Smooth muscle cell (in vitro differentiated cells): Measurements from ENCODE around the gene VRK1. TPM values are rescaled to one million over a fixed set of nuclear protein-coding genes. Genes with fewer than 3 reads are reported as not detected.

Experiments used
- DNase-seq: peaks from one replicate; lab custom pipeline; 2025; ENCODE audit not compliant: unreplicated experiment; lab: John Stamatoyannopoulos, UW
- H2AFZ ChIP-seq: fragments of 200-600 bp; sonication (generic); 2 replicates; pipeline ENCODE4 v1.6.0; 2016; ENCODE audit warnings: antibody characterized with exemption, low read depth, mild to moderate bottlenecking
- H3F3A ChIP-seq: fragments of 200-600 bp; sonication (generic); 2 replicates; pipeline ENCODE4 v1.6.0; 2017; ENCODE audit warnings: antibody characterized with exemption, low read depth
- H3K27ac ChIP-seq: fragments of 200-600 bp; sonication (generic); 2 replicates; pipeline ENCODE4 v1.5.1; 2016; ENCODE audit warnings: low read depth, mild to moderate bottlenecking
- H3K27me3 ChIP-seq: fragments of 200-600 bp; sonication (generic); 2 replicates; pipeline ENCODE4 v1.6.1; 2016; ENCODE audit warnings: low read depth, mild to moderate bottlenecking
- H3K36me3 ChIP-seq: fragments of 200-600 bp; sonication (generic); 2 replicates; pipeline ENCODE4 v1.5.1; 2016; ENCODE audit warnings: low read depth
- H3K4me1 ChIP-seq: fragments of 200-600 bp; sonication (generic); 2 replicates; pipeline ENCODE4 v1.5.1; 2016; ENCODE audit warnings: low read depth
- H3K4me2 ChIP-seq: fragments of 200-600 bp; sonication (generic); 2 replicates; pipeline ENCODE4 v1.6.0; 2016; ENCODE audit warnings: mild to moderate bottlenecking
- H3K4me3 ChIP-seq: fragments of 200-600 bp; sonication (generic); 2 replicates; pipeline ENCODE4 v1.5.1; 2016; ENCODE audit warnings: mild to moderate bottlenecking
- H3K79me2 ChIP-seq: fragments of 200-600 bp; sonication (generic); 2 replicates; pipeline ENCODE4 v1.6.0; 2016; ENCODE audit warnings: low read depth, mild to moderate bottlenecking
- H3K9ac ChIP-seq: fragments of 200-600 bp; sonication (generic); 2 replicates; pipeline ENCODE4 v1.6.0; 2016; ENCODE audit warnings: low read depth
- H3K9me3 ChIP-seq: fragments of 200-600 bp; sonication (generic); replicated peaks from 2 replicates; pipeline ENCODE4 v1.5.1; 2016; ENCODE audit warnings: low read depth
- H4K20me1 ChIP-seq: fragments of 200-600 bp; sonication (generic); 2 replicates; pipeline ENCODE4 v1.6.0; 2016; ENCODE audit warnings: low read depth
- WGBS: methylation state at CpG from one replicate; pipeline ENCODE4 v1.1.7; 2016; ENCODE audit warnings: low lambda C conversion rate; 5-methylcytosine and 5-hydroxymethylcytosine counted together
- polyA plus RNA-seq: library from polyadenylated mRNA; unstranded; fragments of >200 nt; fragmentation: Nextera tagmentation; extraction: Ambion mirVana; gene quantifications from 2 replicates; pipeline ENCODE4 v1.2.1, GENCODE V29; 2016
- total RNA-seq: library from RNA; depleted of rRNA; stranded (reverse); fragments of >200 nt; gene quantifications from 2 replicates; pipeline ENCODE4 v1.2.3, GENCODE V29; 2014
- TF ChIP-seq, protein P1 (sequence below): fragments of 200-600 bp; sonication (generic); IDR thresholded peaks from 2 replicates; pipeline ENCODE4 v1.5.1; 2017; ENCODE audit warnings: borderline replicate concordance, mild to moderate bottlenecking, antibody characterized with exemption; ENCODE audit not compliant: insufficient read depth, poor library complexity, severe bottlenecking

The VRK1 gene
- total and polyA plus RNA-seq, 2 experiments from 2014 or later: 13.7 to 13.9 TPM

- 97% methylated on average over 8 of the region's 8 CpGs for WGBS
- Histone ChIP-seq H3K79me2 (no peaks in the 10 kb centered on the region), H3K36me3 (no peaks in the 10 kb centered on the region), H3K9ac (no peak overlapping the region), H3K27me3 (no peaks in the 10 kb centered on the region), H4K20me1 (no peaks in the 10 kb centered on the region), H3K9me3 (no peaks in the 10 kb centered on the region), H3K4me1 (peaks cover 5% of the 10 kb centered on the region), H3K4me2 (no peak overlapping the region), H3K4me3 (no peak overlapping the region), H3F3A (no peaks in the 10 kb centered on the region), H3K27ac (no peak overlapping the region), H2AFZ (no peak overlapping the region)
- TF ChIP-seq, protein P1, sequence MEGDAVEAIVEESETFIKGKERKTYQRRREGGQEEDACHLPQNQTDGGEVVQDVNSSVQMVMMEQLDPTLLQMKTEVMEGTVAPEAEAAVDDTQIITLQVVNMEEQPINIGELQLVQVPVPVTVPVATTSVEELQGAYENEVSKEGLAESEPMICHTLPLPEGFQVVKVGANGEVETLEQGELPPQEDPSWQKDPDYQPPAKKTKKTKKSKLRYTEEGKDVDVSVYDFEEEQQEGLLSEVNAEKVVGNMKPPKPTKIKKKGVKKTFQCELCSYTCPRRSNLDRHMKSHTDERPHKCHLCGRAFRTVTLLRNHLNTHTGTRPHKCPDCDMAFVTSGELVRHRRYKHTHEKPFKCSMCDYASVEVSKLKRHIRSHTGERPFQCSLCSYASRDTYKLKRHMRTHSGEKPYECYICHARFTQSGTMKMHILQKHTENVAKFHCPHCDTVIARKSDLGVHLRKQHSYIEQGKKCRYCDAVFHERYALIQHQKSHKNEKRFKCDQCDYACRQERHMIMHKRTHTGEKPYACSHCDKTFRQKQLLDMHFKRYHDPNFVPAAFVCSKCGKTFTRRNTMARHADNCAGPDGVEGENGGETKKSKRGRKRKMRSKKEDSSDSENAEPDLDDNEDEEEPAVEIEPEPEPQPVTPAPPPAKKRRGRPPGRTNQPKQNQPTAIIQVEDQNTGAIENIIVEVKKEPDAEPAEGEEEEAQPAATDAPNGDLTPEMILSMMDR: no peak
- DNase-seq: no peak
Observed at GRCh38 chr14:96903444-96904023, 106.4 kb downstream of the VRK1 start.

DNA sequence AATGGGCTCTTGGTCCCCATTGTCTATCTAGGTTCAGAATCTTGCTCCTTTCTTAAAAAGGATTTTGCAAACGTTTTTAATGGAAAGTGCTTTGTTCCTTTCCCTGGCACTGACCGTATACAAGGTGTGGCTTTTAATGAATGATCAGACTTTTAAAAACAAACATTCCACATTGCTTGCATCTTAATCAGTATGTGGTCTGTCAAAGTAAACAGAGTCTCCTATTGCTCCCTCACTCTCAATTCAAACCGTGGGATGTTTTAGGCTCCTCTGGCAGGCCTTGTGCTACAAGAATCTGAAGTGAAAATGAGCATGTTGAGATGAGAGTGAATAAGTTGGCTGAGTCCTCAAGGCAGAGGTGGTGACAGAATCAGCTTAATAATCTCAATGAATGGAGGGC lies 107.0 kb downstream of the VRK1 start:
- Histone ChIP-seq H3K27me3 (no peaks in the 10 kb centered on the region), H4K20me1 (no peaks in the 10 kb centered on the region), H3K9ac (no peak overlapping the region), H3K9me3 (no peaks in the 10 kb centered on the region), H3K4me3 (no peak overlapping the region), H3K4me1 (peaks cover 5% of the 10 kb centered on the region), H3K27ac (no peak overlapping the region), H3K4me2 (no peak overlapping the region), H3K79me2 (no peaks in the 10 kb centered on the region), H2AFZ (no peak overlapping the region), H3F3A (no peaks in the 10 kb centered on the region), H3K36me3 (no peaks in the 10 kb centered on the region)
- TF ChIP-seq, protein P1: no peak
- WGBS: 60% methylated on average over 3 of the region's 3 CpGs
- DNase-seq: no peak

DNA sequence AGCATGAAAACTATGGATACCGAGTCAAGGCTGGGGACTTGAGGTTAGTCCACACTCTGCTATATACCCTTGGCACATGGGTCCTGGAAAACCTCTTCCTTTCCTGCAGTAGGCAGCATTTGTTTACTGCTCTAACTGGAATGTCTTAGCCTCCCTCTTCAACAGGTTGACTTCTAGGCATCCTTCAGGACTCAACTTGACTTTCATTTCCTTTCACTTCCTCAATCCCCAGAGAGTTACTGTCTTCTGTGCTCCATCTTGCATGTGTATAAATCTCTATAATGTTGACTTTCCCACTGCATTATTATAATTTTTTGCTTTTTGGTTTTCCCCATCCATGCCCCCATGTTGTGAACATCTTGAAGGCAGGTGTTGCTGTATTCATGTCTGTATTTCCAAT lies 107.9 kb downstream of the VRK1 start:
- Histone ChIP-seq H3K9me3 (no peaks in the 10 kb centered on the region), H3K27me3 (no peaks in the 10 kb centered on the region), H4K20me1 (no peaks in the 10 kb centered on the region), H3K4me3 (no peak overlapping the region), H3F3A (no peaks in the 10 kb centered on the region), H3K27ac (no peak overlapping the region), H3K36me3 (no peaks in the 10 kb centered on the region), H3K4me1 (peaks cover 5% of the 10 kb centered on the region), H2AFZ (no peak overlapping the region), H3K9ac (no peak overlapping the region), H3K79me2 (no peaks in the 10 kb centered on the region), H3K4me2 (no peak overlapping the region)
- DNase-seq: no peak
- 89% methylated on average over 1 of the region's 1 CpG for WGBS
- TF ChIP-seq, protein P1: no peak

- peaks cover 5% of the 10 kb centered on the region for H3K4me1 ChIP-seq
- TF ChIP-seq, protein P1: no peak
- 72% methylated on average over 3 of the region's 3 CpGs for WGBS
Observed at GRCh38 chr14:96905825-96906224, 108.6 kb downstream of the VRK1 start.

More at GRCh38 chr14:96905825-96906224, 108.6 kb downstream of the VRK1 start:
- H3K9ac ChIP-seq: no peak overlapping the region
- H3F3A ChIP-seq: no peaks in the 10 kb centered on the region
- no peaks in the 10 kb centered on the region for H3K79me2 ChIP-seq
- no peak overlapping the region for H3K4me2 ChIP-seq
- no peak overlapping the region for H2AFZ ChIP-seq
- H3K36me3 ChIP-seq: no peaks in the 10 kb centered on the region
- no peak for DNase-seq
- H4K20me1 ChIP-seq: no peaks in the 10 kb centered on the region
- H3K27ac ChIP-seq: no peak overlapping the region
- H3K4me3 ChIP-seq: no peak overlapping the region
- H3K9me3 ChIP-seq: no peaks in the 10 kb centered on the region
- H3K27me3 ChIP-seq: no peaks in the 10 kb centered on the region
